ENCODE data around the gene COLEC11. TPM values are rescaled to one million over a fixed set of nuclear protein-coding genes. Genes with fewer than 3 reads are reported as not detected.
A peak's percentile ranks its signal among the peaks of the same experiment; 100 is the strongest.

The COLEC11 gene
- total RNA-seq, 4 donors from 2014 or later, result 2.1 to 19.1 (median 6.6) TPM

DNA sequence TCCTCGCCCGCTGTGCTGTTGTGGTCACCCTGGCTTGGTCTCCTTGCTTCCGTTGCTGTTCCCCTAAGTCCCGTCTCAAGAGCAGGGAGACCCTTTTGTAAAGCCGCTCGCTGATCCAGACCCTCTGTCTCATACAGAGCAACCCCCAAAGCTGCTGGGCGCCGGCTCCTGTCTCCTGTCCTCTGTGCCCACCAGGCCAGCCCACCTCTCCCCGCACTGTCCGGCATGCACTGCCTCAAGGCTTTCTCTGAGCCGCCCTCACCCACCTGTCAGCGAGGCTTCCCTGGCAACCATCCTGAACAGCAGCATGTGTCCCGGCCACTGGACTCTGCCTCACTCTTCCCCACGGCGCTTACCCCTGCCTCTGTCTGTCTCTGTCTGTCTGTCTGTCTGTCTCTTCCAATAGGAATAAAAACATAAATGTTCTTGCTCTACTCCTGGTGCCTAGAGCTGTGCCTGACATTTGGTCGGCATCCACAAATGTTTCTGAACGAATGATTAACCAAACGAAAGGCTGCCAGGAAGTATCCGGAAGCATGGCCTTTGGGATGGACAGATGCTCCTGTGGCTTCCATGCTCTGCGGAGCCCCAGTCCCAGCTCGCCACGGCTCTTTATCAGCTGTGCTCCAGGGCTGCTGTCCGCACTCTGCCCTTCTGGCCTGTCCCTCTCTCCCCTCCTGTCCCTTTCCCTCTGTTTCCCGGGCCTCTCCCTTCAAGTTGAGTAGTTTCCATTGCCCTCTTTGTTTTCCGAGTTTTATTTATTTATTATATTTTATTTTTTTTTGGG is 7.8 kb downstream of the COLEC11 start:
- intact Hi-C loops (cut with DNase I), result no loop called here
- WGBS, result 89% methylated on average over 25 of the region's 25 CpGs

DNA sequence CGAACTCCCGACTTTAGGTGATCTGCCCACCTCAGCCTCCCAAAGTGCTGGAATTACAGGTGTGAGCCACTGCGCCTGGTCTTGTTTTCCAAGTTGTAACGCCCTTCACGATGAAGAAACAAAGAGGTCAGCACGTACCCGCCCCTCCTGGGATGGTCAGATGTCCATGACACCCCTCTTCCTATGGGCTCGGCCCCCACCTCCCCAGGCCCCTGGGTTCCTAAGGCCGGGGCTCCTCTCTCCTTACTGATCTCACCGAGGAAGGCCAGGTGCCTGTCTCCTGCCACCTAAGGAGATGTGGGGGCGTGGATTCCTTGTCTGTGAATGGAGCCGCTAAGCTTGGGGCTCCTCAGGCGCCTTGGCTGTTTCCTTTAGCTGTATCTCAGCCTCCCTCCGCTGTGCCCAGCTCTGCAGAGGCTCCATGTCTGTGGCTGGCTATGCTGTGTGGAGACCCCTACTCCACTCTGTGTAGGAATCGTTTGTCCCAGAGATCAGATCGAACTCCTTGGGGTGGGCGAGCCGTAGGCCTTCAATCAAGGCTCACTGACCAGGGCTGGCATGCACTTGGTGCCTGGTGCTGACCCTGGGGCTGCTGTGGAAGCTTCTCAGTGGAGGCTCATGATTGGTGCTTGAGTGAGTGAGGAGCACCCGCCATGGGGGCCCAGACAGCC is 8.8 kb downstream of the COLEC11 start:
- H3K27me3 ChIP-seq, result no peaks in the 10 kb centered on the region
- H3K36me3 ChIP-seq, result no peaks in the 10 kb centered on the region
- WGBS, result 92% methylated on average over 14 of the region's 19 CpGs
- H3K27ac ChIP-seq (replicated peaks in 1 of 4), result no peak overlapping the region
- peak; percentile 74 for DNase-seq (ENCODE audit: extremely low spot score)
- H3K4me1 ChIP-seq, result peaks cover 0 to 13% (median 0%) of the 10 kb centered on the region in 4 donors
- TF ChIP-seq CTCF (IDR thresholded peaks at IDR 0.05) (no peak), POLR2A (IDR thresholded peaks at IDR 0.05; ENCODE audit: low read depth) (no peak), EP300 (IDR thresholded peaks at IDR 0.05) (no peak), POLR2AphosphoS5 (IDR thresholded peaks at IDR 0.05) (no peak)
- no peaks in the 10 kb centered on the region for H3K9me3 ChIP-seq
- intact Hi-C loops (cut with DNase I), result no loop called here
- no peak overlapping the region for H3K4me3 ChIP-seq

More for the DNA sequence above, 7.8 kb downstream of the COLEC11 start:
- Histone ChIP-seq H3K27me3 (no peaks in the 10 kb centered on the region), H3K4me3 (no peak overlapping the region), H3K9me3 (no peaks in the 10 kb centered on the region), H3K36me3 (no peaks in the 10 kb centered on the region), H3K4me1 (peaks cover 0 to 13% (median 0%) of the 10 kb centered on the region in 4 donors), H3K27ac (replicated peaks in 1 of 4) (no peak overlapping the region)
- TF ChIP-seq EP300 (IDR thresholded peaks at IDR 0.05) (no peak), POLR2A (IDR thresholded peaks at IDR 0.05; ENCODE audit: low read depth) (no peak), POLR2AphosphoS5 (IDR thresholded peaks at IDR 0.05) (no peak), CTCF (IDR thresholded peaks at IDR 0.05) (no peak)
- DNase-seq (ENCODE audit: extremely low spot score), result peak; percentile 68

GRCh38 chr2:3604207-3604877 is 9.4 kb downstream of the COLEC11 start:
- intact Hi-C loops (cut with DNase I), result no loop called here
- Histone ChIP-seq H3K27me3 (no peaks in the 10 kb centered on the region), H3K4me1 (peaks cover 0 to 13% (median 0%) of the 10 kb centered on the region in 4 donors), H3K4me3 (no peak overlapping the region), H3K9me3 (no peaks in the 10 kb centered on the region), H3K36me3 (no peaks in the 10 kb centered on the region), H3K27ac (replicated peaks in 1 of 4) (no peak overlapping the region)
- TF ChIP-seq POLR2A (IDR thresholded peaks at IDR 0.05; ENCODE audit: low read depth) (no peak), EP300 (IDR thresholded peaks at IDR 0.05) (no peak), POLR2AphosphoS5 (IDR thresholded peaks at IDR 0.05) (no peak), CTCF (IDR thresholded peaks at IDR 0.05) (no peak)
- peak; percentile 74 for DNase-seq (ENCODE audit: extremely low spot score)
- 74% methylated on average over 14 of the region's 16 CpGs for WGBS

DNA sequence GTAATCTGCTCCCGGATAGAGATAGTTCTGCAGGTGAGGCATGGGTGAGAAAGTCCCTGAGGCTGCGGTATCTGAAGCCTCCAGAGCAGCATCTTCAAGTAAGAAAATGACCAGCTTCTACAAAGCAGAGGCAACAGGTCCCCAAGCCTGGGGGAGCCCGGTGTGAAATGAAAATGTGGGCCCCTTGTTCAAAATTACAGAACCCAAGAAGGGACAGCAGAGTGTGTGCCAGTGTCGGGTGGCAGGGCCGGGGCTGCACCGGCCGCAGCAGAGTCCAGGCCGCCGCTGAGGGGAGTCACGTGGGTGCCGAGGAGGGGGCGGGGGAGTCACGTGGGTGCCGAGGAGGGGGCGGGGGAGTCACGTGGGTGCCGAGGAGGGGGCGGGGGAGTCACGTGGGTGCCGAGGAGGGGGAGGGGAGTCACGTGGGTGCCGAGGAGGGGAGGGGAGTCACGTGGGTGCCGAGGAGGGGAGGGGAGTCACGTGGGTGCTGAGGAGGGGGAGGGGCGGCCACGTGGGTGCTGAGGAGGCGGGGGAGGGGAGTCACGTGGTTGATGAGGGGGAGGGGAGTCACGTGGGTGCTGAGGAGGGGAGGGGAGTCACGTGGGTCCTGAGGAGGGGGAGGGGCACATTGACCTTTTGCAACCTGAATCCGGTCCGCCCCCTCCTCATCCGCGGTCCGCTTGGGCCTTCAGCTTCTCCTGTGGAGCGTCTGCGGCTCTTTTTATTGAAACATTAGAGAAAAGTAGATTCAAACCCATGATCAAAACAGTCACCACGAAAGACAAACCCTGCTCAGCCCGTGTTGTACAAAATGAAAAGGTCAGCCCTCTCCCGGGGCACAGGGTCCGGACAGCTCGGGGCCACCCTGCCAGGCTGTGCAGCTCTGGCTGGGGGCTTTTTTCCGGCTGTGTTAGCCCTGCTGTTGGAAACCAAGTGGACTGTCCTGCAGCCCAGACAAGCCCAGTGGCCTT is 10.4 kb downstream of the COLEC11 start:
- peak; percentile 81 for DNase-seq (ENCODE audit: extremely low spot score)

More for the DNA sequence above, 10.4 kb downstream of the COLEC11 start:
- TF ChIP-seq POLR2A (IDR thresholded peaks at IDR 0.05; ENCODE audit: low read depth) (no peak), POLR2AphosphoS5 (IDR thresholded peaks at IDR 0.05) (no peak), CTCF (IDR thresholded peaks at IDR 0.05) (no peak), EP300 (IDR thresholded peaks at IDR 0.05) (no peak)
- no peaks in the 10 kb centered on the region for H3K9me3 ChIP-seq
- H3K4me1 ChIP-seq, result peaks cover 0 to 13% (median 0%) of the 10 kb centered on the region in 4 donors
- no peaks in the 10 kb centered on the region for H3K36me3 ChIP-seq
- H3K4me3 ChIP-seq, result no peak overlapping the region
- peak overlapping the region in 1 of 4 donors; percentile 41 for H3K27ac ChIP-seq (replicated peaks in 1 of 4)
- intact Hi-C loops (cut with DNase I), result no loop called here
- WGBS, result 56% methylated on average over 23 of the region's 44 CpGs
- no peaks in the 10 kb centered on the region for H3K27me3 ChIP-seq

All from esophagus muscularis mucosa (tissue), 4 donors.